K562 (cell line): Measurements from ENCODE around the gene SPTBN2. TPM values are rescaled to one million over a fixed set of nuclear protein-coding genes. Genes with fewer than 3 reads are reported as not detected.

ENCODE experiments used
- ATAC-seq: fragments of 200-7000 bp; cut with Tn5 transposase; 3 replicates; pipeline ENCODE4 v1.9.1; 2020; ENCODE audit warnings: moderate library complexity
- BruUV-seq: library from RNA; stranded (reverse); fragments of 400-500 nt; replicated peaks from 2 replicates; lab custom pipeline; 2021; lab: Mats Ljungman, UMichigan
- CTCF ChIA-PET: fragments of 300-600 bp; formaldehyde crosslinking; extraction: SDS; loops from one replicate; lab custom pipeline; 2021; ENCODE audit warnings: low intra/inter-chr PET ratio; lab: Yijun Ruan, JAX
- POLR2A ChIA-PET: fragments of 300-600, 350-650 bp; sonication (Branson Sonifier 250); formaldehyde crosslinking; extraction: SDS; loops from one replicate; lab custom pipeline; 2021; ENCODE audit warnings: antibody characterized with exemption, inconsistent platforms; lab: Yijun Ruan, JAX
- DNase-seq, 4 experiments: peaks; one replicate each; pipeline versions ENCODE4 v3.0.0 to v3.0.0-alpha.2; 2011 to 2018; ENCODE audit warnings: low spot score in 3 of 4, mixed read lengths in 3 of 4; ENCODE audit errors: extremely low read depth in 1 of 4
- FAIRE-seq: peaks from 2 replicates; lab custom pipeline; 2011; peaks lifted over from hg19 to GRCh38; lab: Jason Lieb, UNC
- H2AFZ ChIP-seq: 2 replicates; pipeline ENCODE4 v1.6.0; 2011; ENCODE audit warnings: low read depth, low read length, control low read depth, inconsistent platforms
- H3K27ac ChIP-seq: fragments of 200-600 bp; 3 replicates; pipeline ENCODE4 v1.8.0; 2011; ENCODE audit warnings: low read depth, mild to moderate bottlenecking, control low read depth, inconsistent platforms, low read length, moderate library complexity, mixed read lengths; ENCODE audit errors: extremely low read depth
- H3K27me3 ChIP-seq, 2 experiments: fragments of 300-600 bp in 1 of 2; 2 replicates in 1 of 2; 3 replicates in 1 of 2; pipeline versions ENCODE4 v1.6.0 to v1.8.0; 2011; ENCODE audit warnings: inconsistent platforms in 2 of 2, low read length in 2 of 2, mild to moderate bottlenecking in 1 of 2, mixed read lengths in 1 of 2, moderate library complexity in 1 of 2; ENCODE audit not compliant: control insufficient read depth in 2 of 2, insufficient read depth in 2 of 2
- H3K36me3 ChIP-seq: fragments of 300-600 bp; 3 replicates; pipeline ENCODE4 v1.8.0; 2011; ENCODE audit warnings: mild to moderate bottlenecking, low read length, inconsistent platforms; ENCODE audit not compliant: control insufficient read depth, insufficient read depth
- H3K4me1 ChIP-seq, 2 experiments: fragments of 200-600 bp in 1 of 2; replicated peaks in 1 of 2; 2 replicates in 1 of 2; 3 replicates in 1 of 2; pipeline versions ENCODE4 v1.5.1 to v1.8.0; 2011; ENCODE audit warnings: inconsistent platforms in 2 of 2, low read length in 2 of 2, mild to moderate bottlenecking in 1 of 2, mixed read lengths in 1 of 2, moderate library complexity in 1 of 2; ENCODE audit not compliant: control insufficient read depth in 2 of 2, insufficient read depth in 2 of 2
- H3K4me2 ChIP-seq: 2 replicates; pipeline ENCODE4 v1.6.1; 2011; ENCODE audit warnings: low read length, control low read depth, inconsistent platforms, mixed read lengths; ENCODE audit not compliant: insufficient read depth
- H3K4me3 ChIP-seq: fragments of 200-600 bp; sonication (generic), shearing (Covaris generic); 2 replicates; pipeline ENCODE4 v1.5.1; 2016; ENCODE audit warnings: control low read depth, inconsistent platforms
- H3K79me2 ChIP-seq: fragments of 200-600 bp; 3 replicates; pipeline ENCODE4 v1.8.0; 2011; ENCODE audit warnings: low read length, inconsistent platforms; ENCODE audit not compliant: control insufficient read depth, insufficient read depth
- H3K9ac ChIP-seq, 2 experiments: 2 replicates each; pipeline versions ENCODE4 v1.6.0 to v1.6.1; 2011; ENCODE audit warnings: low read depth in 2 of 2, low read length in 2 of 2, control low read depth in 1 of 2, inconsistent platforms in 1 of 2, mild to moderate bottlenecking in 1 of 2, mixed read lengths in 1 of 2; ENCODE audit not compliant: insufficient read depth in 1 of 2
- H3K9me1 ChIP-seq: one replicate; pipeline ENCODE4 v1.6.0; 2011; ENCODE audit warnings: inconsistent platforms, mild to moderate bottlenecking, low read length, moderate library complexity; ENCODE audit not compliant: control insufficient read depth, insufficient read depth
- H3K9me3 ChIP-seq: replicated peaks from 2 replicates; pipeline ENCODE4 v1.5.1; 2011; ENCODE audit warnings: low read depth, low read length, inconsistent platforms; ENCODE audit not compliant: control insufficient read depth, insufficient read depth
- H4K20me1 ChIP-seq: replicated peaks from 2 replicates; pipeline ENCODE4 v1.6.1; 2011; ENCODE audit warnings: low read length, inconsistent platforms, mixed read lengths; ENCODE audit not compliant: control insufficient read depth, insufficient read depth
- CEBPB ChIP-seq: fragments of 450-650 bp; IDR thresholded peaks from 2 replicates; pipeline ENCODE4 v1.6.1; 2016; ENCODE audit warnings: missing genetic modification characterization, missing compliant biosample characterization
- CEBPG ChIP-seq, 3 experiments: fragments of 200-800 bp in 1 of 3; sonication (Bioruptor generic) in 1 of 3; sonication (generic) in 1 of 3; formaldehyde crosslinking in 1 of 3; IDR thresholded peaks in 2 of 3; conservative IDR thresholded peaks in 1 of 3; 2 replicates each; pipeline versions ENCODE4 v1.6.1 to v1.8.0; 2016 to 2022; ENCODE audit warnings: missing compliant biosample characterization in 2 of 3, missing genetic modification characterization in 2 of 3, mild to moderate bottlenecking in 1 of 3, missing genetic modification reagents in 1 of 3
- LARP7 ChIP-seq: fragments of 450-650 bp; IDR thresholded peaks from 2 replicates; pipeline ENCODE4 v1.6.1; 2016
- NCOA2 ChIP-seq, 2 experiments: fragments of 450-650 bp; IDR thresholded peaks; 2 replicates each; pipeline ENCODE4 v1.6.1; 2018; ENCODE audit warnings: mild to moderate bottlenecking in 2 of 2, moderate library complexity in 1 of 2; ENCODE audit not compliant: partially characterized antibody in 2 of 2
- ZNF124 ChIP-seq: sonication (generic); formaldehyde crosslinking; IDR thresholded peaks from 2 replicates; pipeline ENCODE4 v1.8.1; 2022; ENCODE audit warnings: missing genetic modification reagents
- WGBS: fragments of 100-300 bp; shearing (Covaris generic); methylation state at CpG from one replicate; pipeline ENCODE4 v1.1.6; 2016; ENCODE audit warnings: low coverage, mixed read lengths; ENCODE audit not compliant: insufficient coverage; ENCODE audit errors: missing lambda C conversion rate; 5-methylcytosine and 5-hydroxymethylcytosine counted together
- in situ Hi-C: fragments of 300-500 bp; cut with MboI; formaldehyde crosslinking; loops from 4 replicates; pipeline ENCODE4 v1.15.0; 2018; ENCODE audit warnings: inconsistent platforms, mixed read lengths
- intact Hi-C: fragments of 100-400 bp; cut with micrococcal nuclease; formaldehyde crosslinking; loops from 2 replicates; pipeline ENCODE4 v1.14.2; 2022
- polyA plus RNA-seq, 8 experiments: library from polyadenylated mRNA; depleted of rRNA in 4 of 8; stranded (reverse) in 5 of 8; unstranded in 3 of 8; fragments of >200 nt; fragmentation: Nextera tagmentation in 2 of 8; fragmentation: Illumina TruSeq in 1 of 8; extraction: Ambion mirVana in 2 of 8; extraction: Trizol in 1 of 8; gene quantifications; 2 replicates each; pipeline versions ENCODE4 v1.2.1 to v1.2.3, GENCODE V29; 2011 to 2014; ENCODE audit warnings: inconsistent platforms in 1 of 8, missing spikeins in 1 of 8
- total RNA-seq, 7 experiments: library from RNA; depleted of rRNA in 6 of 7; stranded (reverse); fragments of >200 nt in 6 of 7; fragmentation: Illumina TruSeq in 2 of 7; extraction: Trizol in 2 of 7; gene quantifications; 2 replicates each; pipeline versions ENCODE4 v1.2.1 to v1.2.3, GENCODE V29; 2011 to 2021; ENCODE audit warnings: low replicate concordance in 1 of 7
- TF ChIP-seq, protein P1 (sequence below): fragments of 250-450 bp; sonication (Bioruptor Pico); IDR thresholded peaks from 2 replicates; pipeline ENCODE4 v1.8.0; 2022; ENCODE audit warnings: inconsistent platforms, mild to moderate bottlenecking, moderate library complexity, borderline replicate concordance
- TF ChIP-seq, protein P2 (sequence below), 2 experiments: IDR thresholded peaks in 1 of 2; conservative IDR thresholded peaks in 1 of 2; 2 replicates each; pipeline ENCODE4 v1.6.1; 2016; ENCODE audit warnings: low read depth in 2 of 2, mild to moderate bottlenecking in 1 of 2, missing compliant biosample characterization in 1 of 2, missing genetic modification characterization in 1 of 2, moderate library complexity in 1 of 2
- TF ChIP-seq, protein P3 (sequence below): fragments of 450-650 bp; IDR thresholded peaks from 2 replicates; pipeline ENCODE4 v1.6.1; 2016
- TF ChIP-seq, protein P4 (sequence below): fragments of 450-650 bp; IDR thresholded peaks from 2 replicates; pipeline ENCODE4 v1.7.0; 2016; ENCODE audit warnings: borderline replicate concordance

SPTBN2 gene
- total and polyA plus RNA-seq, 9 of the 15 experiments (the other 6 are each of a cell fraction or from before 2014, with no cell fraction given) = 0.38 to 56.5 (median 19.7) TPM

DNA sequence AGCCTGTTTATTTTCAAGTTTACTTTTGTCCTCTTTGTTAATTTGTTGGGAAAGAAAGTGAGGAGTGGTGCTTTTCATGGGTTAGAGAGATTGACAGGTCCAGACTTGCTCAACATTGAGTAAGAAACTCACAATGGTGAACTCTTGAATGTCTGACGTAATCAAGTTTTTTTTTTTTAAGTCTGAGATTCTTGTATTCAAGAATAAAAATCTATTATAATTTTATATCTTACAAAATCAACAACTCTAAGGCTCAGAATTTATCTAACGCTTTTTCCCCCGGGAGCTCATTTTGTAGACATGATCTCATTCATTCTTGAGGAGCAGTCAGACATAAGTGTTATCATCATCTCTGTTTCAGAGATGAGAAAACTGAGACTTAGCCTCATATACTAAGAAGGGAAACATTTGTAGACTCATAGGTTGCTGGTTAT, 39.1 kb upstream of the SPTBN2 start:
- ATAC-seq = no peak
- Histone ChIP-seq H3K79me2 (no peaks in the 10 kb centered on the region), H3K9ac (no peak overlapping the region), H3K9me1 (no peaks in the 10 kb centered on the region), H2AFZ (no peak overlapping the region), H3K4me2 (no peak overlapping the region), H3K4me3 (no peak overlapping the region), H3K27ac (no peak overlapping the region), H3K27me3 (no peaks in the 10 kb centered on the region), H4K20me1 (no peaks in the 10 kb centered on the region), H3K4me1 (no peaks in the 10 kb centered on the region), H3K9me3 (no peaks in the 10 kb centered on the region), H3K36me3 (no peaks in the 10 kb centered on the region)
- BruUV-seq = no TSS peak
- WGBS = 53% methylated on average over 3 of the region's 3 CpGs
- in situ Hi-C loops = no loop called here
- DNase-seq = no peak
- FAIRE-seq = no peak
- intact Hi-C loops = no loop called here
- TF ChIP-seq NCOA2 (IDR thresholded peaks at IDR 0.05; ENCODE audit: partially characterized antibody in 2 of 2) = no peak
- TF ChIP-seq, protein P1, sequence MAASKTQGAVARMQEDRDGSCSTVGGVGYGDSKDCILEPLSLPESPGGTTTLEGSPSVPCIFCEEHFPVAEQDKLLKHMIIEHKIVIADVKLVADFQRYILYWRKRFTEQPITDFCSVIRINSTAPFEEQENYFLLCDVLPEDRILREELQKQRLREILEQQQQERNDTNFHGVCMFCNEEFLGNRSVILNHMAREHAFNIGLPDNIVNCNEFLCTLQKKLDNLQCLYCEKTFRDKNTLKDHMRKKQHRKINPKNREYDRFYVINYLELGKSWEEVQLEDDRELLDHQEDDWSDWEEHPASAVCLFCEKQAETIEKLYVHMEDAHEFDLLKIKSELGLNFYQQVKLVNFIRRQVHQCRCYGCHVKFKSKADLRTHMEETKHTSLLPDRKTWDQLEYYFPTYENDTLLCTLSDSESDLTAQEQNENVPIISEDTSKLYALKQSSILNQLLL (CRISPR knock-in tag) = no peak
- no peak for TF ChIP-seq LARP7
- TF ChIP-seq, protein P2, sequence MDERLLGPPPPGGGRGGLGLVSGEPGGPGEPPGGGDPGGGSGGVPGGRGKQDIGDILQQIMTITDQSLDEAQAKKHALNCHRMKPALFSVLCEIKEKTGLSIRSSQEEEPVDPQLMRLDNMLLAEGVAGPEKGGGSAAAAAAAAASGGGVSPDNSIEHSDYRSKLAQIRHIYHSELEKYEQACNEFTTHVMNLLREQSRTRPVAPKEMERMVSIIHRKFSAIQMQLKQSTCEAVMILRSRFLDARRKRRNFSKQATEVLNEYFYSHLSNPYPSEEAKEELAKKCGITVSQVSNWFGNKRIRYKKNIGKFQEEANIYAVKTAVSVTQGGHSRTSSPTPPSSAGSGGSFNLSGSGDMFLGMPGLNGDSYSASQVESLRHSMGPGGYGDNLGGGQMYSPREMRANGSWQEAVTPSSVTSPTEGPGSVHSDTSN (CRISPR knock-in tag; IDR thresholded peaks at IDR 0.05; ENCODE audit: low read depth) = no peak
- TF ChIP-seq, protein P2 (tag; conservative IDR thresholded peaks at IDR 0.05; ENCODE audit: low read depth) = 0 out of 2 replicates have a peak, but pooled peaks have one; percentile 10
- TF ChIP-seq ZNF124 = no peak
- TF ChIP-seq, protein P3, sequence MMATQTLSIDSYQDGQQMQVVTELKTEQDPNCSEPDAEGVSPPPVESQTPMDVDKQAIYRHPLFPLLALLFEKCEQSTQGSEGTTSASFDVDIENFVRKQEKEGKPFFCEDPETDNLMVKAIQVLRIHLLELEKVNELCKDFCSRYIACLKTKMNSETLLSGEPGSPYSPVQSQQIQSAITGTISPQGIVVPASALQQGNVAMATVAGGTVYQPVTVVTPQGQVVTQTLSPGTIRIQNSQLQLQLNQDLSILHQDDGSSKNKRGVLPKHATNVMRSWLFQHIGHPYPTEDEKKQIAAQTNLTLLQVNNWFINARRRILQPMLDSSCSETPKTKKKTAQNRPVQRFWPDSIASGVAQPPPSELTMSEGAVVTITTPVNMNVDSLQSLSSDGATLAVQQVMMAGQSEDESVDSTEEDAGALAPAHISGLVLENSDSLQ = peak; percentile 48
- TF ChIP-seq CEBPB = peak; percentile 44; the same call in 1 of the 2 replicates
- no peak for TF ChIP-seq CEBPG (CRISPR knock-in tag; IDR thresholded peaks at IDR 0.05)
- TF ChIP-seq CEBPG (tag; conservative IDR thresholded peaks at IDR 0.05 in 1 of 2, IDR thresholded peaks at IDR 0.05 in 1 of 2) = peak in 1 of 2 experiments; percentile 43; a peak in 2 of 4 replicates
- TF ChIP-seq, protein P4, sequence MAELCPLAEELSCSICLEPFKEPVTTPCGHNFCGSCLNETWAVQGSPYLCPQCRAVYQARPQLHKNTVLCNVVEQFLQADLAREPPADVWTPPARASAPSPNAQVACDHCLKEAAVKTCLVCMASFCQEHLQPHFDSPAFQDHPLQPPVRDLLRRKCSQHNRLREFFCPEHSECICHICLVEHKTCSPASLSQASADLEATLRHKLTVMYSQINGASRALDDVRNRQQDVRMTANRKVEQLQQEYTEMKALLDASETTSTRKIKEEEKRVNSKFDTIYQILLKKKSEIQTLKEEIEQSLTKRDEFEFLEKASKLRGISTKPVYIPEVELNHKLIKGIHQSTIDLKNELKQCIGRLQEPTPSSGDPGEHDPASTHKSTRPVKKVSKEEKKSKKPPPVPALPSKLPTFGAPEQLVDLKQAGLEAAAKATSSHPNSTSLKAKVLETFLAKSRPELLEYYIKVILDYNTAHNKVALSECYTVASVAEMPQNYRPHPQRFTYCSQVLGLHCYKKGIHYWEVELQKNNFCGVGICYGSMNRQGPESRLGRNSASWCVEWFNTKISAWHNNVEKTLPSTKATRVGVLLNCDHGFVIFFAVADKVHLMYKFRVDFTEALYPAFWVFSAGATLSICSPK = no peak
- ChIA-PET CTCF (no interaction called here), POLR2A (interaction anchor here (1.1 to 1.4 kb wide), 2 partner anchors 32 to 67 kb away, joined by 3 to 4 read pairs; no protein-coding TSS in a partner anchor)
